Neuronal stem cell (in vitro differentiated cells): Measurements from ENCODE around the gene EIF2S2.

Experiments used
- DNase-seq: peaks from one replicate; pipeline ENCODE4 v3.0.0-alpha.2; 2013; ENCODE audit warnings: low spot score
- H2AFZ ChIP-seq: one replicate; pipeline ENCODE4 v1.6.1; 2013; ENCODE audit warnings: mild to moderate bottlenecking, low read length, inconsistent platforms
- H2AK5ac ChIP-seq: 2 replicates; pipeline ENCODE4 v1.6.1; 2013; ENCODE audit warnings: low read depth, mild to moderate bottlenecking, inconsistent platforms, low read length, moderate library complexity, mixed read lengths
- H2BK120ac ChIP-seq: 2 replicates; pipeline ENCODE4 v1.6.1; 2013; ENCODE audit warnings: low read depth, mild to moderate bottlenecking, inconsistent platforms, low read length, moderate library complexity, mixed read lengths
- H2BK12ac ChIP-seq: one replicate; pipeline ENCODE4 v1.6.1; 2013; ENCODE audit warnings: low read length, inconsistent platforms
- H2BK15ac ChIP-seq: 2 replicates; pipeline ENCODE4 v1.6.1; 2013; ENCODE audit warnings: mild to moderate bottlenecking, low read length, inconsistent platforms, mixed read lengths
- H2BK5ac ChIP-seq: one replicate; pipeline ENCODE4 v1.6.1; 2013; ENCODE audit warnings: inconsistent platforms, mild to moderate bottlenecking, low read length, moderate library complexity
- H3K14ac ChIP-seq: one replicate; pipeline ENCODE4 v1.6.1; 2013; ENCODE audit warnings: low read length, inconsistent platforms
- H3K18ac ChIP-seq: 2 replicates; pipeline ENCODE4 v1.6.1; 2013; ENCODE audit warnings: low read length, inconsistent platforms
- H3K23ac ChIP-seq: 2 replicates; pipeline ENCODE4 v1.6.1; 2013; ENCODE audit warnings: low read depth, mild to moderate bottlenecking, mixed read lengths, low read length, inconsistent platforms; ENCODE audit not compliant: poor library complexity
- H3K27ac ChIP-seq: replicated peaks from 3 replicates; pipeline ENCODE4 v1.5.1; 2013; ENCODE audit warnings: low read length, inconsistent platforms
- H3K27me3 ChIP-seq, 3 experiments: 2 replicates each; pipeline ENCODE4 v1.6.1; 2013; ENCODE audit warnings: low read length in 3 of 3, mild to moderate bottlenecking in 2 of 3, inconsistent platforms in 1 of 3, low read depth in 1 of 3, mixed read lengths in 1 of 3, moderate library complexity in 1 of 3; ENCODE audit not compliant: control insufficient read depth in 3 of 3, insufficient read depth in 3 of 3
- H3K36me3 ChIP-seq, 2 donors: replicated peaks in 1 of 2; 2 replicates each; pipeline ENCODE4 v1.6.1; 2013; ENCODE audit warnings: low read length in 2 of 2; ENCODE audit not compliant: control insufficient read depth in 2 of 2, insufficient read depth in 2 of 2
- H3K4ac ChIP-seq: 2 replicates; pipeline ENCODE4 v1.6.1; 2013; ENCODE audit warnings: inconsistent platforms, mild to moderate bottlenecking, low read length, moderate library complexity
- H3K4me1 ChIP-seq, 2 donors: 1 replicate in 1 of 2; 2 replicates in 1 of 2; pipeline ENCODE4 v1.6.1; 2013; ENCODE audit warnings: low read length in 2 of 2, low read depth in 1 of 2; ENCODE audit not compliant: control insufficient read depth in 2 of 2, insufficient read depth in 1 of 2
- H3K4me2 ChIP-seq: one replicate; pipeline ENCODE4 v1.6.1; 2013; ENCODE audit warnings: mild to moderate bottlenecking, low read length, inconsistent platforms; ENCODE audit not compliant: insufficient read depth, poor library complexity, severe bottlenecking
- H3K4me3 ChIP-seq, 2 donors: 2 replicates each; pipeline ENCODE4 v1.5.1; 2013; ENCODE audit warnings: low read length in 2 of 2, mild to moderate bottlenecking in 2 of 2, inconsistent platforms in 1 of 2, moderate library complexity in 1 of 2
- H3K79me1 ChIP-seq: one replicate; pipeline ENCODE4 v1.6.1; 2013; ENCODE audit warnings: low read depth, mild to moderate bottlenecking, inconsistent platforms, low read length, moderate library complexity
- H3K9ac ChIP-seq: one replicate; pipeline ENCODE4 v1.6.1; 2013; ENCODE audit warnings: mild to moderate bottlenecking, low read depth, low read length, inconsistent platforms; ENCODE audit not compliant: poor library complexity
- H3K9me3 ChIP-seq, 2 donors: replicated peaks in 1 of 2; 2 replicates each; pipeline versions ENCODE3 to v1.6.1; 2013; ENCODE audit warnings: low read length in 2 of 2, mild to moderate bottlenecking in 2 of 2, inconsistent platforms in 1 of 2, low read depth in 1 of 2, mixed read lengths in 1 of 2, moderate library complexity in 1 of 2; ENCODE audit not compliant: control insufficient read depth in 2 of 2, insufficient read depth in 1 of 2
- H4K8ac ChIP-seq: one replicate; pipeline ENCODE4 v1.6.1; 2013; ENCODE audit warnings: low read depth, mild to moderate bottlenecking, inconsistent platforms, low read length, moderate library complexity
- H4K91ac ChIP-seq: one replicate; pipeline ENCODE4 v1.6.1; 2013; ENCODE audit warnings: low read length, low read depth, mild to moderate bottlenecking, inconsistent platforms; ENCODE audit not compliant: poor library complexity
- WGBS, 2 donors: extraction: QIAGEN DNeasy Blood & Tissue Kit; methylation state at CpG; one replicate each; pipeline ENCODE4 v1.1.7; 2013; ENCODE audit warnings: missing lambda C conversion rate in 2 of 2, mixed read lengths in 1 of 2; ENCODE audit not compliant: insufficient read length in 2 of 2, insufficient replicate concordance in 1 of 2; ENCODE audit errors: extremely low coverage in 2 of 2; 5-methylcytosine and 5-hydroxymethylcytosine counted together

Gene EIF2S2

DNA sequence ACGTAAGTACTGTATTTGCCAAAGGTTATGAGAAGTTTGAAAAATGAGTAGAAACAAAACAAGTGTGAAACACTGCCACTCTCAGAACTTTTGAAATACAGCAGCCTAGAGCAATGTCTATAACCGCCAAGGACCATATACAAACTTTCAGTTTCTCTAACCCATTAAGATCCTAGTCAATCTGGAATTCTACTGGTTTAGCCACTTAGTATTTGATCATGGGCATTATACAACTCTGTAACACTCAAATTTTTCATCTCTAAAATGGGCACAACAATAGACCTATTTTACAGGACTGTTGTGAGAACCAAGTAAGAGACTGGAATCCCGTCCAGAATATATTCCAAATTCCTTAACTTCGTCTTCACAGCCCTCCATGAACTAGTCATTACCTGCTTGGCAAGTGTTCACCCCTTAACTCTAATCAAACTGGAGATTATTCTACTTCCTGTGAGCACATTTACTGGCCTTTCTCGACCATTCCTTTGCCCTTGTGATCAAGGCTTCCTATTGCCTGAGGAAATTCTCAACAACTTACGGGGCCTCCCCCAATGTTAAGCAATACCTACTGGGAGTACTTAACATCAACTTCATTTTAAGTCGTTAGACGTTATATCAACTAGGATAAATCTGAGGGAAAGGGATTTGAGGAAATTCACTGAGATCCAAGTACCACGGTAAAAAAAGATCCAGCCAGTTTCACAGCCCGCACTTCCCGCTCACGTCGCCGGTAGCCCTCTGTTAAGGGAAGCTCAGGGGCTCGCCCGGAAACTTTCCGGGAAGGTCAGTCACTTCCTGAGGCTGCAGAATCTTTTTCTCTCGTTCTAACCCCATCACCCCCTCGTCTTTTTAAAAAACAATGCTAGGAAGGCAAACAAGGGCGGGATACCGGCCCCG, 1.1 kb downstream of the EIF2S2 start:
- Histone ChIP-seq H3K4me1 (peaks cover 3 to 8% of the 10 kb centered on the region in 2 donors), H3K27me3 (no peaks in the 10 kb centered on the region)

GRCh38 chr20:34110025-34110744, 1.9 kb downstream of the EIF2S2 start:
- Histone ChIP-seq H2BK12ac (no peak overlapping the region), H3K36me3 (peaks cover 7 to 45% of the 10 kb centered on the region in 2 donors), H3K14ac (no peak overlapping the region), H3K4me3 (peak overlapping the region; percentile 31 to 92), H2BK5ac (no peak overlapping the region), H3K4me2 (no peak overlapping the region), H4K91ac (no peak overlapping the region), H2BK15ac (no peak overlapping the region), H3K79me1 (no peaks in the 10 kb centered on the region), H3K27me3 (no peaks in the 10 kb centered on the region), H2BK120ac (no peak overlapping the region), H3K18ac (no peak overlapping the region), H2AK5ac (no peak overlapping the region), H3K4ac (no peak overlapping the region), H3K4me1 (peaks cover 3 to 8% of the 10 kb centered on the region in 2 donors), H3K9ac (no peak overlapping the region), H3K27ac (no peak overlapping the region), H3K9me3 (no peaks in the 10 kb centered on the region), H3K23ac (no peak overlapping the region), H2AFZ (no peak overlapping the region), H4K8ac (no peak overlapping the region)
- WGBS, 2 donors, result no CpG with 5 or more reads among the region's 10 CpGs
- DNase-seq, result no peak

More for the DNA sequence above, 1.1 kb downstream of the EIF2S2 start:
- H2BK5ac ChIP-seq, result no peak overlapping the region
- no peak overlapping the region for H2BK15ac ChIP-seq
- H3K4me2 ChIP-seq, result peak overlapping the region; percentile 60
- H2AK5ac ChIP-seq, result peak overlapping the region; percentile 32
- H2AFZ ChIP-seq, result peak overlapping the region; percentile 88
- no peak overlapping the region for H2BK12ac ChIP-seq
- no peaks in the 10 kb centered on the region for H3K79me1 ChIP-seq
- WGBS, 2 donors, result no CpG with 5 or more reads among the region's 22 CpGs
- no peak overlapping the region for H2BK120ac ChIP-seq
- H3K23ac ChIP-seq, result peak overlapping the region; percentile 89
- DNase-seq, result no peak
- peak overlapping the region; percentile 74 for H3K18ac ChIP-seq
- no peak overlapping the region for H3K4ac ChIP-seq
- H3K9ac ChIP-seq, result peak overlapping the region; percentile 96
- H3K9me3 ChIP-seq, result no peaks in the 10 kb centered on the region
- no peak overlapping the region for H3K27ac ChIP-seq
- H3K36me3 ChIP-seq, result peaks cover 3 to 37% of the 10 kb centered on the region in 2 donors
- no peak overlapping the region for H4K91ac ChIP-seq
- peak overlapping the region; percentile 92 to 100 for H3K4me3 ChIP-seq
- H3K14ac ChIP-seq, result no peak overlapping the region
- no peak overlapping the region for H4K8ac ChIP-seq

DNA sequence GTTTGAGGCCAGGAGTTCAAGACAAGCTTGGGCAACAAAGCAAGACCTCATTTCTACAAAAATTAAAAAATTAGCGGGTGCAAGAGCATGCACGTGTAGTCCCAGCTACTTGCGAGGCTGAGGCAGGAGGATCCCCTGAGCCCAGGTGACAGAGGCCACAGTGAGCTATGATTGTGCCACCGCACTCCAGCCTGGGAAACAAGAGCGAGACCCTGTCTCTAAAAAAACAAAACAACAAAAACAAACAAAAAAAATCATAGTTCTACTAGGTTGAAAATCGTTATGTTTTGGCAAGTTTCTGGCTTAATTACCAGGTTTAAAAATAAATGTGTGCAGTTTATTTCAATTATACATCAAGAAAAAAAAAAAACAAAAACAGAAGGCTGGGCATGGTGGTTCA, 2.6 kb downstream of the EIF2S2 start:
- H3K4me2 ChIP-seq, result no peak overlapping the region
- H3K18ac ChIP-seq, result no peak overlapping the region
- H3K36me3 ChIP-seq, result peaks cover 10 to 52% of the 10 kb centered on the region in 2 donors
- no peak overlapping the region for H3K9ac ChIP-seq
- H3K79me1 ChIP-seq, result no peaks in the 10 kb centered on the region
- no peak overlapping the region for H2BK5ac ChIP-seq
- peaks cover 3 to 8% of the 10 kb centered on the region in 2 donors for H3K4me1 ChIP-seq
- no peak overlapping the region for H4K91ac ChIP-seq
- H3K4ac ChIP-seq, result no peak overlapping the region
- no peak overlapping the region for H2AK5ac ChIP-seq
- no peak overlapping the region for H2BK120ac ChIP-seq
- H3K9me3 ChIP-seq, result no peaks in the 10 kb centered on the region
- WGBS, 2 donors, result no CpG with 5 or more reads among the region's 6 CpGs
- H3K4me3 ChIP-seq, result no peak overlapping the region
- H3K27ac ChIP-seq, result no peak overlapping the region
- no peak overlapping the region for H2BK15ac ChIP-seq
- no peak overlapping the region for H2AFZ ChIP-seq
- no peaks in the 10 kb centered on the region for H3K27me3 ChIP-seq
- H4K8ac ChIP-seq, result no peak overlapping the region
- no peak overlapping the region for H3K14ac ChIP-seq
- H3K23ac ChIP-seq, result no peak overlapping the region
- DNase-seq, result no peak
- no peak overlapping the region for H2BK12ac ChIP-seq

- Histone ChIP-seq H3K14ac (no peak overlapping the region), H4K91ac (no peak overlapping the region), H3K9ac (no peak overlapping the region), H3K4ac (no peak overlapping the region), H3K23ac (no peak overlapping the region), H2AFZ (no peak overlapping the region), H2BK12ac (no peak overlapping the region), H4K8ac (no peak overlapping the region), H3K4me3 (no peak overlapping the region), H3K27me3 (no peaks in the 10 kb centered on the region), H3K18ac (no peak overlapping the region), H3K4me2 (no peak overlapping the region), H3K4me1 (peaks cover 3 to 8% of the 10 kb centered on the region in 2 donors), H2AK5ac (no peak overlapping the region), H3K36me3 (peaks cover 14 to 60% of the 10 kb centered on the region in 2 donors), H2BK5ac (no peak overlapping the region), H2BK15ac (no peak overlapping the region), H3K9me3 (no peaks in the 10 kb centered on the region), H2BK120ac (no peak overlapping the region), H3K79me1 (no peaks in the 10 kb centered on the region), H3K27ac (no peak overlapping the region)
- no peak for DNase-seq
- WGBS, 2 donors, result no CpG with 5 or more reads among the region's 4 CpGs
Observed at GRCh38 chr20:34108616-34109174, 3.3 kb downstream of the EIF2S2 start.
